GM18520 (cell line): Measurements from ENCODE around the gene SYNPO.

ENCODE experiments used
- ATAC-seq: cut with Tn5 transposase; IDR thresholded peaks from one replicate; pipeline ENCODE4 v1.9.1; 2021; ENCODE audit not compliant: unreplicated experiment

The SYNPO gene, protein sequence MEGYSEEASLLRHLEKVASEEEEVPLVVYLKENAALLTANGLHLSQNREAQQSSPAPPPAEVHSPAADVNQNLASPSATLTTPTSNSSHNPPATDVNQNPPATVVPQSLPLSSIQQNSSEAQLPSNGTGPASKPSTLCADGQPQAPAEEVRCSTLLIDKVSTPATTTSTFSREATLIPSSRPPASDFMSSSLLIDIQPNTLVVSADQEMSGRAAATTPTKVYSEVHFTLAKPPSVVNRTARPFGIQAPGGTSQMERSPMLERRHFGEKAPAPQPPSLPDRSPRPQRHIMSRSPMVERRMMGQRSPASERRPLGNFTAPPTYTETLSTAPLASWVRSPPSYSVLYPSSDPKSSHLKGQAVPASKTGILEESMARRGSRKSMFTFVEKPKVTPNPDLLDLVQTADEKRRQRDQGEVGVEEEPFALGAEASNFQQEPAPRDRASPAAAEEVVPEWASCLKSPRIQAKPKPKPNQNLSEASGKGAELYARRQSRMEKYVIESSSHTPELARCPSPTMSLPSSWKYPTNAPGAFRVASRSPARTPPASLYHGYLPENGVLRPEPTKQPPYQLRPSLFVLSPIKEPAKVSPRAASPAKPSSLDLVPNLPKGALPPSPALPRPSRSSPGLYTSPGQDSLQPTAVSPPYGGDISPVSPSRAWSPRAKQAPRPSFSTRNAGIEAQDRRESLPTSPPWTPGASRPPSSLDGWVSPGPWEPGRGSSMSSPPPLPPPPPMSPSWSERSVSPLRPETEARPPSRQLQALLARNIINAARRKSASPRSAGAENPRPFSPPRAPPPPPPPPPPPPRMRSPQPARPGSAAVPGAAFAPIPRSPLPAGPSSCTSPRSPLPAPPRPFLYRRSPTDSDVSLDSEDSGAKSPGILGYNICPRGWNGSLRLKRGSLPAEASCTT

DNA sequence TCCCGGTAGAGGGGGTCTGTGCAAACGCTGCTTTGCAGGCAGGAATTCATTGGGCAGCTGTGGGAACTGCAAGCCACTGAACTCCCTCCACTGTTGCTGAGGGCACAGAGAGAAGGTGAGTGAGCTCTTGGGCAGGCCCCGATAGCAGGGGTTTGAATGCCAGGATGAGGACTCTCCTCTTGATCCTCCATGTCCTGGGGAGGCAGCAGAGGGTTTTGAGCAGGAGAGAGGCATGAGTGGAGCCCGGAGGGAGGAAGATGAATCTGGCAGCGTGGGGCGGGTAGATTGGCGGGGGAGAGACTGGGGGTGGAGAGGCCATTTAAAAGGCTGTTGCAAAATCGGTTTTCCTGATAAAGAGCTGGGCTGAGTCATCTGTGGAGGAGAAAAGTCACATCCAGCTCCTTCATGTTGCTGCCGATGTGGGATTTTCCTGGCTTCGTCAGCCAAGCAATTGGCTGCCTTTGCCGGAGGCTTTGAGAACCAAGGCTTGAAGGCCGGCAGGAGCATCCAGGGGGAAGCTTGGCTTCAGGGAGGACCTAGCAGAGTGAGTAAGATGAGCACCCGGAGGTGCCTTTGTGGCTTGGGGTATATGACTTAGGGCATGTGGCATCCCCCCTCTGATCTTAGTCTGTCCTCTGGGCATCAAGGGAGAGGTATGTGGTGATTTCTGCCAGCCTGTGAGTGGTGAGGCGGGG, at the start of gene SYNPO:
Gene SYNPO, plus strand, starts transcription at position 350 of the 695 bp plus-strand sequence. CDS start 7,616 bp downstream, outside the sequence.
- ATAC-seq: no peak

- ATAC-seq: no peak
These were observed 49.3 kb upstream of the SYNPO start for GRCh38 chr5:150590979-150591695.

GRCh38 chr5:150593593-150593992, 46.9 kb upstream of the SYNPO start:
- ATAC-seq: no peak

- ATAC-seq: no peak
These were observed 46.5 kb upstream of the SYNPO start for GRCh38 chr5:150593996-150594395.

GRCh38 chr5:150595466-150596031, 44.9 kb upstream of the SYNPO start:
- no peak for ATAC-seq

DNA sequence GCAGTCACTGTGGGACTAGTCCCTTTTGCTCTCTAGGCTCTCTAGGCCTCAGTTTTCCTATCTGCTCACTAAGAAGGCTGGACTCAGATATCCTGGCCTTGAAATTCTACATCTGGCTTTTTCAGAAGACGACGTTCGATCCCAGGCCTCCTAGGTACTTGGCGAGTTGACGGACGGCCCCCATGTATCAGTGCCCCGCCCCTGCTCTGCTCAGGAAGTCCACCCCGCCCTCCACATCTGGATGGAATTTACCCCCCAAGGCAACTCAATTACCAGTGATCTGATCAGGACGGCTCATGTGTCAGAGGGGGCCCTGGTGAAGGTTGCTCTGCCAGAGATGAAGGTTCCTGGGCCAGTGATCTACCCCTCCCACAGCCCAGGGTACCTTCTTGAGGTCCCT, 44.1 kb upstream of the SYNPO start:
- ATAC-seq: no peak

DNA sequence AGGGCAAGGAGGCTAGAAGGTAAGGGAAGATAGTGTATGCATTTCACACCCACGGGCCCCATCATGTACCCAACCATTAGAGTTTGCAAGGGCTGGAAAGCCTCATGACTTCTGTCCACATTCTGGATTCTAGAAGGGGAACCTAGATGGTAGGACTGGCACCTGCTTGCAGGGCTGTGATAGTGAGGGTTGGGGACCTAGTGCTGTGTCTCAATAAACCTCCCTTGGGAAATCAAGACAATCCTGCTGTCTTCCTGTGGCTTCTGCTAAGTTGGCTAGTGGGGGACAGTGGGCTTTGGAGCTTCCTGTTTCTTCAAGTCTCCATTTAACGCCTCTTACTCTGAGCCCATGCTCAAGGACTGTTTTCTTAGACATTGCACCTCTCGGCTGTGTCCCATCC, 43.6 kb upstream of the SYNPO start:
- ATAC-seq: no peak

DNA sequence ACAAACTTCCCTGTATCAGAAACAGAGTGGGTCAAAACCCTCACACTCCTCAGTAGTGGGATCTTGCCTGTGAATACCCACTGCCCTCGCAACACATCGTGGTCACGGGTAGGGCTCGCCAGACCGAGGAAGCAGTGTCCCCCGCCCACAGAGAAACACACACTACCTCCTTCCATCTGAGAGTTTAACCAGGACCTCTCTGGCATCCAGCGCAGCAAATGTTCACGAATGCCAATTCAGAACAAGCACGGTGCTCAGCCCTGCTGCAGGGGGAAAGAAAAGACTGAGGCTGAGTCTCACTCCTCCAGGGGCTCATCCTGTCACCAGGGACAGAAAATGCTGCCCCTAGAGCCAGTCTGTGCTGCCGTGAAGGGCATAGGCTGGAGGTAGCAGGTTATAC, 42.5 kb upstream of the SYNPO start:
- ATAC-seq: no peak

- ATAC-seq: no peak
These were observed 41.6 kb upstream of the SYNPO start for GRCh38 chr5:150598821-150599273.

DNA sequence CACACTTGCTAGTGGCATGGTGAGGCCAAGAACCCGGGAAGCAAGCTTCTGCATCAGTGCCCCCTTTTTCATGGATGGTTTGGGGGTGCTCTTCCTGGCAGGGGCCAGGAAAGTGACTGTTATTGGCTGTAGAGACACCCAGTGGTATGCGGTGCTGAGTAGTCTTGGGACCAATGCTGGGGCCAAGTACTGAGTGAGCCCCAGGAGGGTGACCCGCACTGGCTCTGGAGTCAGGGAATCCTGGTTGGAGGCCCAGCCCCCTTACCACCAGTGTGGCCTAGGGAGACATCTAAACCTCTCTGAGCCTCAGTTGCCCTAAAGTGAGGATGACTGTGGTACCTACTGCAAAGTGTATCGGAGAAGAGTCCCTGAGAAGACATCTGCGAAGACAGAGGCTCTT, 41.2 kb upstream of the SYNPO start:
- ATAC-seq: no peak

- no peak for ATAC-seq
These were observed 40.4 kb upstream of the SYNPO start for GRCh38 chr5:150599917-150600511.

DNA sequence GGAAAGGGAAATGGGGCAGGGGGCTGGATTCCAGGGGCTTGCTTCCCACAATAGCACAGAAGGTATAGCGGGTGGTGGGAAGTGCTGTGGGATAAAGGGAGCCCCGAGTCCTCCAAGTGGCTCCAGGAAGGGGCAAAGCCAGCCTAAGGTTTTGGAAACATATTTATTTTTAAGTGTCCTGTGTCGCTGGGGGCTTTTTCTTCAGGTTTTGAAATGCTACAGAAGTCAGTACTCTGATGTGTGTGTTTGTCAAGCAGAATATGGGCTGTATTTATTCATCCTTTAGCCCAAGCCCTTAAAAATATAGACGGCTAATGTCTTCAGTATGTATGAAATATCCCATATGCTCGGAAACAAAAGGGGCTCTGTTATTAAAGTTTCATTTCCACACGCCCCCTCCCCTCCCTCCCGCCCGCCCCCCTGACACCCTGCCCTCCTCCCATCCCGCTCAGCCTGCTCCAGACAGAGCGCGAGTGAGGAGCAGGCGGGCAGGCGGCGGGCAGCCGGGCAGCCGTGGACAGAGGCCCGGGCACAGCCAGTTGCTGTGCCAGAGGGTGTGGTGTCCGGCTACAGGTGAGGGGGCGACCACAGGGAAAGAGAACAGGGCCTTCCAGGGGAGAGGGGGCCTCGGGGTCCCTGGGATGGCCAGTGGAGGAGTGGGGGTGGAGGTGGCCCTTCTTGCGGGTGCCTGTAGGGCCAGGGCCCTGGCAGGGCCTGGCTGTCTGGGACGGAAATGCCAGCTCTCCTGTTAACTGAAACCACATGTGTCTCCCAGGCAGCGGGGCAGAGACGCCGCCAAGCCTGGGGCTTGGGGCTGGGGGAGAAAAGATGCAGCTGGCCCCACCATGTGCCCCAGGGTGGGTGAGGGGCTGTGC, 39.6 kb upstream of the SYNPO start:
- no peak for ATAC-seq

- no peak for ATAC-seq
These were observed 38.7 kb upstream of the SYNPO start for GRCh38 chr5:150601491-150602345.

GRCh38 chr5:150603052-150603451, 37.4 kb upstream of the SYNPO start:
- ATAC-seq: no peak

- no peak for ATAC-seq
These were observed 37.0 kb upstream of the SYNPO start for GRCh38 chr5:150603491-150603890.

- no peak for ATAC-seq
These were observed 36.5 kb upstream of the SYNPO start for GRCh38 chr5:150604010-150604409.

DNA sequence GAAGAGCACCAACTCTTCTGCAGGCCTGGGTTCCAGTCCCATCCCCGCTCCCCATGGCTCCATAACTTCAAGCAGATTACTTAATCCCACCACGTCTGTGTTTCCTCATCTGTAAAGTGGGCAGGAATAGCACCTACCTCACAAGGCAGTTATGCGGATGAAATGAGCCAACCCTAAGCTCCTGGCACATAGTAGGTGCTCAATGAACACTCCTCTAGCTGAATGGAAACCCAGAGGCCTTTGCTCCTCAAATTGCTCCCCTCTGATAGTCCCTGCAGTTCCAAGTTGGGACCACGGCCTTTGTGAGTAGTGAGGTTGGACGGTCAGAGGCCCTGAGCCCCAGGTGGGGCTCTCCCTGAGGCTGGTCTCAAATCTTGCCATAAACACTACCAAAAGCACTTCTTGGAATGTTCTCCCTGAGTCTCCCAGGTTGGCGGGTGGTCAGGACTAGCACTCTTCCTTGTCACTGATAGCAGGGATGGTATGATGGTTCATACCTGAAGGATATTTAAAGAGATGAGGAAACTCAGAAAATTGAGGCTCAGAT, 35.5 kb upstream of the SYNPO start:
- no peak for ATAC-seq

- ATAC-seq: no peak
These were observed 34.9 kb upstream of the SYNPO start for GRCh38 chr5:150605546-150605945.
